NB4 (cell line): ENCODE data around the gene SGMS1.
A peak's percentile ranks its signal among the peaks of the same experiment; 100 is the strongest.

Source experiments
- DNase-seq: peaks from one replicate; pipeline ENCODE4 v3.0.0; 2010; ENCODE audit warnings: low read depth
- H3K4me3 ChIP-seq: one replicate; pipeline ENCODE4 v1.5.1; 2011; ENCODE audit warnings: mild to moderate bottlenecking, low read depth, low read length, moderate library complexity
- CTCF ChIP-seq: IDR thresholded peaks from one replicate; pipeline ENCODE4 v1.5.1; 2012; ENCODE audit warnings: low read depth, low read length
- MAX ChIP-seq: IDR thresholded peaks from 2 replicates; pipeline ENCODE4 v1.6.1; 2011; ENCODE audit warnings: low read depth, low read length
- MYC ChIP-seq: IDR thresholded peaks from 2 replicates; pipeline ENCODE4 v1.6.1; 2011; ENCODE audit warnings: low read depth, low read length
- POLR2A ChIP-seq: IDR thresholded peaks from 2 replicates; pipeline ENCODE4 v1.6.1; 2011; ENCODE audit warnings: mild to moderate bottlenecking; ENCODE audit not compliant: insufficient read length; ENCODE audit errors: extremely low read depth

The SGMS1 gene

GRCh38 chr10:50349554-50349953 lies 274.2 kb downstream of the SGMS1 start:
- no peak overlapping the region for H3K4me3 ChIP-seq
- TF ChIP-seq POLR2A (no peak), CTCF (no peak), MAX (no peak), MYC (no peak)
- DNase-seq = no peak

- DNase-seq = peak; percentile 4
- TF ChIP-seq MYC (no peak), MAX (no peak), CTCF (no peak), POLR2A (no peak)
- H3K4me3 ChIP-seq = no peak overlapping the region
These were observed 276.4 kb downstream of the SGMS1 start for GRCh38 chr10:50347394-50347802.

- TF ChIP-seq MAX (no peak), MYC (no peak), CTCF (no peak), POLR2A (no peak)
- no peak overlapping the region for H3K4me3 ChIP-seq
- no peak for DNase-seq
These were observed 276.8 kb downstream of the SGMS1 start for GRCh38 chr10:50346942-50347341.

GRCh38 chr10:50345545-50345944 lies 278.2 kb downstream of the SGMS1 start:
- H3K4me3 ChIP-seq = no peak overlapping the region
- TF ChIP-seq POLR2A = no peak
- TF ChIP-seq CTCF = no peak
- no peak for TF ChIP-seq MAX
- no peak for TF ChIP-seq MYC
- DNase-seq = no peak

GRCh38 chr10:50343702-50344331 lies 279.9 kb downstream of the SGMS1 start:
- no peak for DNase-seq
- no peak overlapping the region for H3K4me3 ChIP-seq
- no peak for TF ChIP-seq CTCF
- no peak for TF ChIP-seq MYC
- TF ChIP-seq POLR2A = no peak
- no peak for TF ChIP-seq MAX
